Kidney epithelial cell (primary cell): ENCODE data around the gene RAPGEFL1. TPM values are rescaled to one million over a fixed set of nuclear protein-coding genes. Genes with fewer than 3 reads are reported as not detected.
"Not testable (repeated sequence)": the region's sequence is repeated elsewhere in the genome, so short reads cannot be mapped to it uniquely, and the experiment has no call there.

ENCODE experiments used
- DNase-seq: peaks from one replicate; pipeline ENCODE4 v3.0.0-alpha.2; 2010; ENCODE audit warnings: low read depth
- H3K27me3 ChIP-seq: 2 replicates; pipeline ENCODE4 v1.6.0; 2011; ENCODE audit warnings: low read length; ENCODE audit not compliant: control insufficient read depth, insufficient read depth
- H3K36me3 ChIP-seq: 2 replicates; pipeline ENCODE4 v1.5.1; 2011; ENCODE audit warnings: low read length; ENCODE audit not compliant: control insufficient read depth, insufficient read depth
- H3K4me3 ChIP-seq: 2 replicates; pipeline ENCODE4 v1.5.1; 2011; ENCODE audit warnings: low read depth, mild to moderate bottlenecking, control low read depth, low read length
- CTCF ChIP-seq: IDR thresholded peaks from 2 replicates; pipeline ENCODE4 v1.5.1; 2011; ENCODE audit warnings: mild to moderate bottlenecking, moderate library complexity, low read length, control low read depth, inconsistent platforms; ENCODE audit not compliant: insufficient read depth, poor library complexity, severe bottlenecking
- total RNA-seq: library from RNA; depleted of rRNA; stranded (reverse); fragments of >200 nt; gene quantifications from 2 replicates; pipeline ENCODE4 v1.2.3, GENCODE V29; 2015

The RAPGEFL1 gene
- total RNA-seq, 1 donor from 2014 or later = 3.4 TPM

GRCh38 chr17:40139566-40140058 is 37.7 kb upstream of the RAPGEFL1 start:
- DNase-seq = no peak
- H3K4me3 ChIP-seq = peak overlapping the region; percentile 56
- TF ChIP-seq CTCF = no peak
- no peaks in the 10 kb centered on the region for H3K27me3 ChIP-seq
- H3K36me3 ChIP-seq = no peaks in the 10 kb centered on the region

- not testable (repeated sequence) for H3K36me3 ChIP-seq, H3K4me3 ChIP-seq, H3K27me3 ChIP-seq, DNase-seq
Observed at GRCh38 chr17:40143166-40143565, 34.1 kb upstream of the RAPGEFL1 start.

- Histone ChIP-seq H3K27me3 (no peaks in the 10 kb centered on the region), H3K4me3 (no peak overlapping the region), H3K36me3 (peaks cover 1% of the 10 kb centered on the region)
- no peak for DNase-seq
- no peak for TF ChIP-seq CTCF
Observed at GRCh38 chr17:40145476-40145875, 31.8 kb upstream of the RAPGEFL1 start.

GRCh38 chr17:40148527-40148926 is 28.7 kb upstream of the RAPGEFL1 start:
- TF ChIP-seq CTCF = no peak
- Histone ChIP-seq H3K36me3 (peaks cover 1% of the 10 kb centered on the region), H3K27me3 (no peaks in the 10 kb centered on the region), H3K4me3 (no peak overlapping the region)
- no peak for DNase-seq

- H3K27me3 ChIP-seq = no peaks in the 10 kb centered on the region
- no peak for TF ChIP-seq CTCF
- peaks cover 1% of the 10 kb centered on the region for H3K36me3 ChIP-seq
- H3K4me3 ChIP-seq = no peak overlapping the region
- DNase-seq = no peak
Observed at GRCh38 chr17:40150276-40150675, 27.0 kb upstream of the RAPGEFL1 start.

- no peak overlapping the region for H3K4me3 ChIP-seq
- no peak for DNase-seq
- H3K27me3 ChIP-seq = no peaks in the 10 kb centered on the region
- no peak for TF ChIP-seq CTCF
- H3K36me3 ChIP-seq = peaks cover 1% of the 10 kb centered on the region
Observed at GRCh38 chr17:40151414-40151963, 25.8 kb upstream of the RAPGEFL1 start.
